GM21529 (cell line): ENCODE results near the gene ASTN1.
A peak's percentile ranks its signal among the peaks of the same experiment; 100 is the strongest.

Experiments used
- ATAC-seq: cut with Tn5 transposase; IDR thresholded peaks from one replicate; pipeline ENCODE4 v1.9.1; 2021; ENCODE audit not compliant: unreplicated experiment

Gene ASTN1

DNA sequence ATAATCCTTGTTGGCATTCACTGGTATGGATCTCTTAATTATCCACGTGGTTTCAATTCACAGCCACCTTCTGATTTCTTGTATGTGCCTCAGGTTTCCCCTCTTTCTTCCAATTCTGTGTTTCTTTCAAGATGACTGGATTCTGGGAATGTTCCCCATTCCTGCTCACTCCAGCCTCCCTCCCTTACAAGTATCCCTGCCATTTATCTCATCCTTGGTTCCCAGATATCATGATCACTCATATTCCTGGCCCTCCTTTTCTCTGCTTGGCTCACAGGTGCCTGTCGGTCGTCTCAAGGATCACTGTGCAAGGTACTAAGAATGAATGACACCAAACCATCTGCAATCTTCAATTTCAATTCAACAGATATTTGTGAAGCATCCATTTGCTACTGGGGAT is 279.2 kb downstream of the ASTN1 start:
- no peak for ATAC-seq

DNA sequence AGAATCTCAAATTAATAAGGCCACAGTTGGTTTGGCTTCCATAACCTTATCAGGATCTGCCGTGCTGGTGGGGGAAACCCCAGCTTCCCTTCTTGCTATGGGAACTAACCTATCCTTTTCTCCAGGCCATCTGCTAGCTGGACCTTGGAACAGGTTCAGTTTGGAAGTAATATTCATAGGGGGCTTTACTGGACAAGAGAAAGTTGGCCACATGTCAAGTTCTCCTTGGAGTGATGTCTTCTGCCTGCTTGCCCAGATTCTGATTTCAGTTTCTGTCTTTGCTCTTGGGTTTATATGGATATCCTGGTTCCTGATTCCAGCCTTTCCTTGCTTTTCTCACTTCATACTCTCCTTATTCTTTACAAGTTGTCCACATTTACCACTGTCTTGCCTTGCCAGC is 279.6 kb downstream of the ASTN1 start:
- no peak for ATAC-seq

DNA sequence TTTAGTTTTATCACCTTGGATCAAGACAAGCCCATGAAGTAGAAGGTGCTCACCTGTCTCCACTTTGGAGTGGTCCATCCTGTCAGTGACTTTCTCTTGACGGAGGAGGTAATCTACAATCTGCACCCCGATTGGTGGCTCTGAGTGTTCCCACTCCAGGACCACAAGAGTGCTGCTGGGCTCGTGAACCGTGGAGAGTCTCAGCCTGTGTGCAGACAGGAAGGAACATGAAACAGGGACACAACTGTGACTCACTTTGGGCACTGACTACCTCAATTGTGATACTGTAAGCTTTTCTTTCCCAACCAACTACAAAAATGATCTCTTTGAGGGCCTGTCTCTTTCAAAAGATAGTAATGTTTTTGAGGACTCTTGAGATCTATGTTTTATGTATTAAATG is 280.2 kb downstream of the ASTN1 start:
- no peak for ATAC-seq

GRCh38 chr1:176880955-176881595 is 283.4 kb downstream of the ASTN1 start:
- ATAC-seq, result peak; percentile 67

- ATAC-seq, result no peak
Observed at GRCh38 chr1:176879784-176880620, 284.5 kb downstream of the ASTN1 start.

DNA sequence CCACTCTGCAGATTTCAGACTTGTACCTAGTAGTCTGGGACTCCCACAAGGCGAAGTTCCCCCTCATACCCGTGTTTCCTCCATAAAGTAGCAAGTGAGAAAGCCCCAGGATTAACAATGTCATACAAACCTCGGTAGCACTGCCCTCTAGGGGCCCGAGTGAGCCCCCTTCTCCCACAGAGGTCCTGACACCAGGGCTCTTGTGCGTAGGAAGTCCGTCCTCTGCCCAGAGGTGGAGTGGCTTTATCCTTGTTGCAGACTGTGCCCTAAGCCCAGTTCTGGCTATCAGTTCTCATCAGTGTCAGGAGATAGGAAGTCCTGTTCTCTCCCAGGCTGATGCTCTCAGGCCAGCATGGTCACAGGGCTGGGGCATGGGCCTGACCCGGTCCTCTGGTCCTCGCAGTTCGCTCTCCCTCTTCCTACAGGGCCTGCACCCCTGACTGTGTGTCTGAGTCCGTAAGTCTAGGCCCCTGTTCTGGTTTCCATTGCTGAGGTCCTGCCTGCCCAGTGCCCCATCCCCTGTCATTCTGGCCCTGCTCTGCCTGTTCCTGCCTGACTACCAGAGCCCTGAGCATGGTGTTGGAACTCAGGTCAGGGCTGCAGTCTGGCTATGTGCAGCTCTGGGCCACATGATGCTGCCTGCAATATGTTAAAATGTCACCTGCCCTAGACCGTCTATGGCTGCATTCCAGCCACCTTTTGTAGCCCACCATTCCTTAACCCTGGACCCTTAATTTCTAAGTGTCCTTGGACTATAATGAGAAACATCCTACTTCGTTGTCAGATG is 285.6 kb downstream of the ASTN1 start:
- ATAC-seq, result no peak

GRCh38 chr1:176877557-176877956 is 287.0 kb downstream of the ASTN1 start:
- no peak for ATAC-seq

GRCh38 chr1:176876966-176877515 is 287.5 kb downstream of the ASTN1 start:
- no peak for ATAC-seq

DNA sequence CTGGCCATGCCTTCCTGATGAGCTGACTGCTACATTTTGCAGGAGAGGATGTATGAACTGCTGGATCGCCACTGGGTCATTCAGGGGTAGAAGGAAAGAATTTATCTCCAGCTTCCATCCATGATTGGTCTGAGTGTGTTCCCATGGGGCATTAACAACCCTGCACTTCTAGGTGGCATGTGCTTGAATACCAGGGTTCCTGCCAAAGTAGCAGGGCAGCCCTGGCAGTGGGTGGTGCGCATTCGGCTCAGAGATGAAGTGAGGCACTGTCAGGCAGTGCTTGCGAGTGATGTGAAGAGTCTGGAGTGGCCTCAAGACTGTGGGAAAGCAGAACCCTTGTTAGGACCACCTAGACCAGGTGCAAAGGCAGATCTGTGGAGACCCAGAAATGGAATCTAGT is 294.9 kb downstream of the ASTN1 start:
- no peak for ATAC-seq

- ATAC-seq, result no peak
Observed at GRCh38 chr1:176866011-176866714, 298.3 kb downstream of the ASTN1 start.

DNA sequence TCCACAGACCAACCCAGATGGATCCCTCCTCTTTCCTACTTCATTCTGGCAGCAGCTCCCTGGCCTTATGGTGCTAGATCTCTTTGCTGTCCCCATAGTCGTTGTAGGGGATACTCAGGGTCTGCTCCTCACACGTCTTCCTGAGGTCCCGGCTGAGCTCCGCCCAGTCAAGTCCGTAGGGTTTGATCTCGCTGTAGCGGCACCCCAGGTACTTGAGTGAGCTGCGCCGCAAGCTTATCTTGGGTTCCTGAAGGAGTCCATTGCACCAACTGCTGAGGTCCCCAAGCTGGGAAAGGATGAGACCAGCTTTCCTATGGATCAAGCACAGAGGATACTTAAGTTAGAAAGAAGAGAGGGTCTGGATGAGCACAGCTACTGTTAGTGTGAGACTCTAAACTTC is 300.3 kb downstream of the ASTN1 start:
- ATAC-seq, result no peak

GRCh38 chr1:176863613-176864012 is 300.9 kb downstream of the ASTN1 start:
- no peak for ATAC-seq

DNA sequence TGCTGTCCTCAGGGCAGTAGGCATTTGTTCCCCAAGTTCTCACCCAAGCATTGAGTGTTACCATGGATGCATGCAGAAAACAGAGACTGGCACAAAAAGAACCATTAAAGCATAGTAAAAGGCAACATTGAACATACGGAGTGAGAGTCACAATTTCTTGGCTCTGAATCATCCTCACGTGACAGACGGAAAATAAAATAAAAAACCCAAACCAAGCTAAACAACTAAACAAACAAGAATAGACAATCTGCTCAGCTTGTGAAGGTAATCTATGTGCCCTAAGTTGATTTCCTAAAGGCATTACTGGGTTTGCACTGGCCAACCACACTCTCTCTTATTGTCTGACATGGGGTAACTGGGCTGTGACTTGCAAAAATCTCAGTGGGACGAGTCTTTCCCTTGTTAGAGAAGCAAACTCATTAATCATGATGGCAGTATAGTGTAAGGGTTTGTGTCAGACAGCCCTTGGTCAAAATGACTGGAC is 306.0 kb downstream of the ASTN1 start:
- ATAC-seq, result no peak

DNA sequence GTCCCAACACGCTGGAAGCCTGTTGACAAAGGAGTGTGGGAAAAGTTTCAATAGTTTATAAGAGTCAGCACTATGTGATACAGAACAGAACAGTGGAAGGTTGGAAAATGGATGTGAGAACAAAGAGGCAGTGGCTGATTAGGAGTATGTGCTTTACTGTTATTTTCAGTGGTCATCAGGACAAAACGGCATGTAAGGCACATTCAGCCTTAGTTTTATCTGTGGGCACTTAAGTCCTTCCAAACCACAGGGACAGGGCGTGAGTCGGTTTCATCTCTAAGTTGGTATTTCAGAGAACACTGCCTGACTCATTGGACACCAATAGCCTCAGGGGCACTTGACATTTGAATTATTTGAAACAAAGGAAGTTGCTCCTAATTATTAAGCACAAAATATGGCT is 306.9 kb downstream of the ASTN1 start:
- ATAC-seq, result no peak

GRCh38 chr1:176854758-176855745 is 309.5 kb downstream of the ASTN1 start:
- ATAC-seq, result no peak

- ATAC-seq, result no peak
Observed at GRCh38 chr1:176854121-176854520, 310.4 kb downstream of the ASTN1 start.

DNA sequence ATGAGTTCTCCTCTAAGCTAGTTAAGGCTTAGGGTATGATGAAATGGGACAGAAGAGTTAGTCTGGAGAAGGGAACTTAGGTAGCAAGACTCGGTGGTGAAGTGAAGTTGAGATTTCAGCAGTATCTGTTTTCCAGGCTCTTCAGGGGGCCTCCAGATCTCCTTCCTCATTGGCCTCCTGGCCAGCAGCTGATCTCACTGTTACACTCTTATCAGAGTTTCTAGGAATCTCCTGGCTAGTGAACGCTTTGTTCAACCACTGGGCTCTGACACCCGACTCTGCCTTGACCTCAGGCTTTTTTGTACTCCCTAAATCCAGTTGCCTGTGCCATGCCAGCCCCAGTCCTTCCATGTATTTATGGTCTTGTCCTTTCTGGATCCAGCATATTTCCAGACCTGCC is 311.0 kb downstream of the ASTN1 start:
- no peak for ATAC-seq

- no peak for ATAC-seq
Observed at GRCh38 chr1:176852124-176852523, 312.4 kb downstream of the ASTN1 start.

DNA sequence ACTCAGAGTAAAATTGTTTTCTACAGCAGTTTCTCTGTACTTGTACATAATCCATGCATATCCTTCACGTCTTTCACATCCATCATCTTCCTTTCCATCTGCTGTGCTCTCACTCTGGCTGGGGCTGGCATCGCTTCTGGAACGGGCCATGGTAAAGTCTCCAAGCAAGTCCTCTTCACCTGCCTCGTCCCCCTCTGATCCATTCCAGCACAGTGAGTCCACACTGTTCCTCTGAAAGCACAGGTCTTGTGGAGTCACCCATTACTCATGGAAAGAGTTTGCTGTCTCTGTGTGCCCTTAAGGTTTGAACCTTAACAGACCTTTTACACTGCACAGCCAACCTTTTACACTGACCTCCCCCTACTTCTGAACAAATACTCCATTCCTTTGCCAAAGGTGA is 313.6 kb downstream of the ASTN1 start:
- no peak for ATAC-seq

DNA sequence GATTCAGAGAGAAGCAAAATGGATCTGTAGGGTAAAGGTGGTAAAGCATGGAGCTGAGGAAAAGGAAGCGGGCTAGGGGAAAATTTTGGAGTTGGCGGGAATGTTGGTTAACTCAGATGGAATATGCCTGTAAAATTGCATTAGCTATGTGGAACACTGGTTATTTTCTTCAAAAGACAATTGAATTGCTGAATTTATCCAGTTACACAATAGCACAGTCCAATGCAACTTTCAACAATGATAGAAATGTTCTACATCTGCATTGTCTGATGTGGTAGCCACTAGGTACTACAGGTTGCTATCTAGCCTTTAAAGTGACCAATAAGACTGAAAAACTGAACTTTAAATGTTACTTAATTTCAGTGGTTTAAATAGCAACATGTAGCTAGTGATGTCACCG is 315.2 kb downstream of the ASTN1 start:
- ATAC-seq, result no peak
